Measurements from ENCODE around the gene EEF1B2.

DNA sequence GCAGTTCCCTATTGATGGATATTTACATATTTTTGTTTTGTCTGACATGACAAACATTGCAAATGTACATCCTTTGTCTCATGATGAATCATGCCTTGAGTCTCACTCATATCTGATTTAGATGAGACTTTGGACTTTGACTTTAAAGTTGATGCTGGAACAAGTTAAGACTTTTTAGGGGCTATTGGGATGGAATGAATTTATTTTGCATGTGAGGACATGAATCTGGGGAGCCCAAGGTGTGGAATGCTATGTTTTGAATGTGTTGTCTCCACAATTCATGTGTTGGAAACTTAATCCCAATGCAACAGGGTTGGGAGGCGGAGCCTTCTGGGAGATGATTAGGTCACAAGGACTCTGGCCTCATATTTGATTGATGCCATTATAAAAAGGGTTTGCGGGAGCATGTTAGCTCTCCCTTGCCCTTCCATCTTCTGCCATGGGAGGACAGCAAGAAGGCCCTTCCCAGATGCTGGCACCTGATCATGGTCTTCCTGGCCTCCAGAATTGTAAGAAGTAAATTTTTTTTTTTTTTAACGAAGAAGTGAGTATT lies 44.6 kb upstream of the EEF1B2 start:
- TF ChIP-seq, protein P1, sequence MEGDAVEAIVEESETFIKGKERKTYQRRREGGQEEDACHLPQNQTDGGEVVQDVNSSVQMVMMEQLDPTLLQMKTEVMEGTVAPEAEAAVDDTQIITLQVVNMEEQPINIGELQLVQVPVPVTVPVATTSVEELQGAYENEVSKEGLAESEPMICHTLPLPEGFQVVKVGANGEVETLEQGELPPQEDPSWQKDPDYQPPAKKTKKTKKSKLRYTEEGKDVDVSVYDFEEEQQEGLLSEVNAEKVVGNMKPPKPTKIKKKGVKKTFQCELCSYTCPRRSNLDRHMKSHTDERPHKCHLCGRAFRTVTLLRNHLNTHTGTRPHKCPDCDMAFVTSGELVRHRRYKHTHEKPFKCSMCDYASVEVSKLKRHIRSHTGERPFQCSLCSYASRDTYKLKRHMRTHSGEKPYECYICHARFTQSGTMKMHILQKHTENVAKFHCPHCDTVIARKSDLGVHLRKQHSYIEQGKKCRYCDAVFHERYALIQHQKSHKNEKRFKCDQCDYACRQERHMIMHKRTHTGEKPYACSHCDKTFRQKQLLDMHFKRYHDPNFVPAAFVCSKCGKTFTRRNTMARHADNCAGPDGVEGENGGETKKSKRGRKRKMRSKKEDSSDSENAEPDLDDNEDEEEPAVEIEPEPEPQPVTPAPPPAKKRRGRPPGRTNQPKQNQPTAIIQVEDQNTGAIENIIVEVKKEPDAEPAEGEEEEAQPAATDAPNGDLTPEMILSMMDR (IDR thresholded peaks at IDR 0.05) = no peak
- TF ChIP-seq POLR2AphosphoS5 (IDR thresholded peaks at IDR 0.05) = no peak
- no peak for TF ChIP-seq POLR2A (IDR thresholded peaks at IDR 0.05)
